A673 (cell line): ENCODE measurements around the gene SLC22A15. TPM values are rescaled to one million over a fixed set of nuclear protein-coding genes. Genes with fewer than 3 reads are reported as not detected.
A peak's percentile ranks its signal among the peaks of the same experiment; 100 is the strongest.

ENCODE experiments used
- BruUV-seq: library from RNA; stranded (reverse); fragments of 400-500 nt; replicated peaks from 2 replicates; lab custom pipeline; 2021; lab: Mats Ljungman, UMichigan
- CTCF ChIA-PET: fragments of 300-600 bp; sonication (Branson Sonifier 250); formaldehyde crosslinking; loops from one replicate; lab custom pipeline; 2022; ENCODE audit warnings: antibody characterized with exemption; lab: Charles Lee
- POLR2A ChIA-PET: fragments of 300-600 bp; sonication (Branson Sonifier 250); formaldehyde crosslinking; loops from one replicate; lab custom pipeline; 2022; ENCODE audit warnings: antibody characterized with exemption; ENCODE audit not compliant: low non-redundant PET; lab: Charles Lee
- DNase-seq: peaks from one replicate; pipeline ENCODE4 v3.0.0-alpha.2; 2015; ENCODE audit warnings: low spot score
- H3K27ac ChIP-seq: fragments of 200-600 bp; sonication (generic); 2 replicates; pipeline ENCODE4 v1.5.1; 2016; ENCODE audit warnings: mixed run types, low read depth, mild to moderate bottlenecking, mixed read lengths, antibody characterized with exemption, low read length; ENCODE audit not compliant: poor library complexity, severe bottlenecking
- H3K27me3 ChIP-seq: fragments of 200-600 bp; sonication (generic); replicated peaks from 2 replicates; pipeline ENCODE4 v1.6.1; 2017; ENCODE audit warnings: mixed run types, low read depth, mild to moderate bottlenecking, mixed read lengths, antibody characterized with exemption, low read length; ENCODE audit not compliant: insufficient read depth, poor library complexity
- H3K36me3 ChIP-seq: fragments of 200-600 bp; sonication (generic); 2 replicates; pipeline ENCODE4 v1.6.1; 2016; ENCODE audit warnings: mixed run types, mild to moderate bottlenecking, mixed read lengths, antibody characterized with exemption, low read length; ENCODE audit not compliant: insufficient read depth, poor library complexity, severe bottlenecking
- H3K4me1 ChIP-seq: fragments of 200-600 bp; sonication (generic); 2 replicates; pipeline ENCODE4 v1.6.1; 2017; ENCODE audit warnings: mixed run types, mild to moderate bottlenecking, mixed read lengths, antibody characterized with exemption, low read length; ENCODE audit not compliant: insufficient read depth, poor library complexity, severe bottlenecking
- H3K4me3 ChIP-seq: fragments of 200-600 bp; sonication (generic); 2 replicates; pipeline ENCODE4 v1.5.1; 2016; ENCODE audit warnings: low read depth, mixed run types, mild to moderate bottlenecking, mixed read lengths, low read length; ENCODE audit not compliant: poor library complexity, severe bottlenecking
- H3K9me3 ChIP-seq: fragments of 200-600 bp; sonication (generic); 2 replicates; pipeline ENCODE4 v1.6.1; 2016; ENCODE audit warnings: mixed run types, low read depth, mild to moderate bottlenecking, mixed read lengths, antibody characterized with exemption, low read length; ENCODE audit not compliant: poor library complexity, severe bottlenecking
- CTCF ChIP-seq: fragments of 300-800, 200-600 bp; sonication (generic); conservative IDR thresholded peaks from 2 replicates; pipeline ENCODE4 v1.5.1; 2017; ENCODE audit warnings: low read depth, mild to moderate bottlenecking, antibody characterized with exemption, low read length, moderate library complexity, mixed read lengths
- EZH2 ChIP-seq: fragments of 200-600 bp; sonication (generic); IDR thresholded peaks from 2 replicates; pipeline ENCODE4 v1.6.1; 2017; ENCODE audit warnings: borderline replicate concordance, low read depth, mild to moderate bottlenecking, mixed read lengths, antibody characterized with exemption, low read length; ENCODE audit not compliant: poor library complexity, severe bottlenecking
- intact Hi-C: fragments of 100-400 bp; cut with micrococcal nuclease; formaldehyde crosslinking; loops from one replicate; pipeline ENCODE4 v1.10.0; 2022; ENCODE audit not compliant: unreplicated experiment
- total RNA-seq: library from RNA; stranded (reverse); gene quantifications from 2 replicates; pipeline ENCODE4 v1.2.3, GENCODE V29; 2021

Gene SLC22A15
- total RNA-seq, 1 experiment from 2014 or later = 0.39 TPM

- H3K27me3 ChIP-seq = no peaks in the 10 kb centered on the region
- H3K4me1 ChIP-seq = no peaks in the 10 kb centered on the region
- H3K9me3 ChIP-seq = no peaks in the 10 kb centered on the region
- no peak overlapping the region for H3K27ac ChIP-seq
- CTCF ChIA-PET = interaction anchor here (0.6 kb wide), 1 partner anchor 215 kb away, joined by 4 read pairs; no protein-coding TSS in a partner anchor
- H3K4me3 ChIP-seq = no peak overlapping the region
- intact Hi-C loops = no loop called here
- no peaks in the 10 kb centered on the region for H3K36me3 ChIP-seq
- no TSS peak for BruUV-seq
- TF ChIP-seq CTCF = no peak
- no peak for TF ChIP-seq EZH2
- DNase-seq = no peak
- POLR2A ChIA-PET = no interaction called here
Observed at GRCh38 chr1:116018007-116018406, 41.7 kb downstream of the SLC22A15 start.

DNA sequence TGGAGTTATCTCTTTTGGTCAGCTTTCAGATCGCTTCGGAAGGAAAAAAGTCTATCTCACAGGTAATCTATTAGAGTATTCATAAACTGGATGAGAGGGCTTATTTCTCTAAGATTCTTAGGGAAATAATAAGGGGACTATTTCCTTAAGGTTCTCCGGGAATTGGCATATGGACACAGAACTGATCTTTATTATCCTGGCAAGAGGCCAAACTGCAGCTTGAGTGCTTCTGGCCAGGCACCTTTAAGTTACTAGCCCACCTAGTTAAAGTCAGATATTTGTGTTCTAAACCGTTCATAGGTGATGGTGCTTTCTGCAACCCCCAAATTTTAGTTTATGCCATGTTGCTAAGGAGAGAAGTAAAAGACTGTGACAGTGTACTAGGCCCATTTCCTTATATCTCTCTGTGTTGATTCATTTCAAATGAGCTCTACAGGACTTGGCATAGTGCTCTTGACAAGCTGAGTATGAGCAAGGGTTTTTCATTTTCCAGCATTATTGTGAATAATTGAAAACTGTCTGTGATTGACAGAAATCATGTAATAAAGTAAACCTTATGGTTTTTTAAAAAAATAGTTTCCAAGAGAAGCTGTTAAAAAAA lies 43.4 kb downstream of the SLC22A15 start:
- no peak for TF ChIP-seq EZH2
- TF ChIP-seq CTCF = no peak
- POLR2A ChIA-PET = no interaction called here
- no peaks in the 10 kb centered on the region for H3K9me3 ChIP-seq
- H3K27me3 ChIP-seq = no peaks in the 10 kb centered on the region
- H3K4me1 ChIP-seq = no peaks in the 10 kb centered on the region
- intact Hi-C loops = no loop called here
- no TSS peak for BruUV-seq
- H3K4me3 ChIP-seq = no peak overlapping the region
- no peak for DNase-seq
- no peak overlapping the region for H3K27ac ChIP-seq
- CTCF ChIA-PET = interaction anchor here (0.6 to 1.5 kb wide), 5 partner anchors 17 to 477 kb away, joined by 3 to 7 read pairs (median 3); no protein-coding TSS in a partner anchor
- H3K36me3 ChIP-seq = no peaks in the 10 kb centered on the region

DNA sequence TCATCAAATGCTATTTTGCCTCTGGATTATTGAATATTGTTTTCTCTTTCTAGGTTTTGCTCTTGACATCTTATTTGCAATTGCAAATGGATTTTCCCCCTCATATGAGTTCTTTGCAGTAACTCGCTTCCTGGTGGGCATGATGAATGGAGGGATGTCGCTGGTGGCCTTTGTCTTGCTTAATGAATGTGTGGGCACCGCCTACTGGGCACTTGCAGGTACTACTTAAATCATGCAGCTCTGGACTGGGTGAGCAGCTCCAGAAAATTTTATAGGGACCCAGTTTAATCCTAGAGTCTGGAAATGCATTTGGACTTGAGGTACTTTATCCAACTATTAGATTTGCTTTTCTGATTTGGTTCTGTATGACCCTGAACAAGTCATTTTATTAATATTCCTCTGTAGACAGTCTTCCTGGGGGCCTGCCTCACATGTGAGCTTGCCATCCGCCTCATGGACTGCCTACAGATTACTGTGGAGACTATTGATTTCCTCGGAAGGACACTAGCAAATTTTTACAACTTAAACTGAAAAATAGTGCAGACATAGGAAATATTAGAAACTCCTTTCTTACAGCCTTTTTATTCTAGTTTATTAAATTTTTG lies 44.5 kb downstream of the SLC22A15 start:
- no peaks in the 10 kb centered on the region for H3K9me3 ChIP-seq
- ChIA-PET POLR2A (no interaction called here), CTCF (interaction anchor here (0.6 to 1.5 kb wide), 6 partner anchors 15 to 465 kb away, joined by 3 to 7 read pairs (median 3); no protein-coding TSS in a partner anchor)
- no peak for TF ChIP-seq EZH2
- peak; percentile 84 for TF ChIP-seq CTCF
- no peak overlapping the region for H3K4me3 ChIP-seq
- no peaks in the 10 kb centered on the region for H3K27me3 ChIP-seq
- no peaks in the 10 kb centered on the region for H3K36me3 ChIP-seq
- DNase-seq = peak; percentile 90
- no peaks in the 10 kb centered on the region for H3K4me1 ChIP-seq
- intact Hi-C loops = no loop called here
- BruUV-seq = no TSS peak
- no peak overlapping the region for H3K27ac ChIP-seq
